HepG2 (cell line): ENCODE measurements around the gene HRH3.

ENCODE experiments used
- CBX1 ChIP-seq: IDR thresholded peaks from one replicate; pipeline ENCODE4 v1.6.1; 2016; ENCODE audit warnings: antibody characterized with exemption, low read depth
- CBX5 ChIP-seq: sonication (generic); formaldehyde crosslinking; IDR thresholded peaks from 2 replicates; pipeline ENCODE4 v1.4.0; 2020; ENCODE audit warnings: missing genetic modification reagents, borderline replicate concordance
- CTCF ChIP-seq: sonication (generic); formaldehyde crosslinking; IDR thresholded peaks from 2 replicates; pipeline ENCODE4 v1.5.0; 2020; ENCODE audit warnings: mild to moderate bottlenecking, missing genetic modification reagents, moderate library complexity
- EZH2 ChIP-seq: conservative IDR thresholded peaks from 2 replicates; pipeline ENCODE4 v1.6.1; 2012; ENCODE audit warnings: mild to moderate bottlenecking, low read depth, low read length, moderate library complexity
- HDAC1 ChIP-seq: sonication (generic); formaldehyde crosslinking; IDR thresholded peaks from 2 replicates; pipeline ENCODE4 v1.5.1; 2020; ENCODE audit warnings: mild to moderate bottlenecking, missing genetic modification reagents
- MXI1 ChIP-seq: IDR thresholded peaks from 3 replicates; pipeline ENCODE4 v1.6.1; 2012; ENCODE audit warnings: low read depth, low read length, inconsistent platforms, borderline replicate concordance
- POLR2A ChIP-seq, 2 experiments: IDR thresholded peaks; 2 replicates each; pipeline ENCODE4 v1.6.1; 2011; ENCODE audit warnings: low read depth in 2 of 2, low read length in 2 of 2, mild to moderate bottlenecking in 1 of 2, moderate library complexity in 1 of 2; ENCODE audit not compliant: insufficient read depth in 1 of 2
- SIN3A ChIP-seq: IDR thresholded peaks from 2 replicates; pipeline ENCODE4 v1.6.1; 2011; ENCODE audit warnings: low read depth, mild to moderate bottlenecking, control low read depth, low read length, borderline replicate concordance
- SIX4 ChIP-seq: sonication (generic); formaldehyde crosslinking; IDR thresholded peaks from 2 replicates; pipeline ENCODE4 v1.4.0; 2020; ENCODE audit warnings: missing genetic modification reagents
- SRSF4 ChIP-seq: fragments of 200-400 bp; formaldehyde crosslinking; IDR thresholded peaks from one replicate; pipeline ENCODE4 v1.6.1; 2018; ENCODE audit warnings: mild to moderate bottlenecking, low read depth, low read length, moderate library complexity; ENCODE audit not compliant: poor library complexity, severe bottlenecking
- SUZ12 ChIP-seq: fragments of 150-350 bp; IDR thresholded peaks from 2 replicates; pipeline ENCODE4 v1.6.1; 2014; ENCODE audit warnings: low read depth, low read length
- ZC3H13 ChIP-seq: sonication (generic); formaldehyde crosslinking; IDR thresholded peaks from 2 replicates; pipeline ENCODE4 v1.8.1; 2023; ENCODE audit warnings: mild to moderate bottlenecking, missing genetic modification reagents, moderate library complexity
- ZNF512 ChIP-seq: sonication (generic); formaldehyde crosslinking; IDR thresholded peaks from 2 replicates; pipeline ENCODE4 v1.4.0; 2020; ENCODE audit warnings: mild to moderate bottlenecking, missing genetic modification reagents
- ZNF839 ChIP-seq: sonication (generic); formaldehyde crosslinking; IDR thresholded peaks from 2 replicates; pipeline ENCODE4 v1.4.0; 2020; ENCODE audit warnings: missing genetic modification reagents, mild to moderate bottlenecking, borderline replicate concordance

GRCh38 chr20:62222972-62223371, 2.9 kb upstream of the HRH3 start:
- no peak for TF ChIP-seq ZC3H13 (CRISPR knock-in tag)
- TF ChIP-seq CBX1: no peak
- TF ChIP-seq CTCF (CRISPR knock-in tag): no peak
- no peak for TF ChIP-seq SRSF4
- no peak for TF ChIP-seq CBX5 (CRISPR knock-in tag)
- no peak for TF ChIP-seq SIN3A
- no peak for TF ChIP-seq SIX4 (CRISPR knock-in tag)
- no peak for TF ChIP-seq MXI1
- TF ChIP-seq HDAC1 (CRISPR knock-in tag): no peak
- no peak for TF ChIP-seq EZH2
- no peak for TF ChIP-seq POLR2A (IDR thresholded peaks at IDR 0.05; ENCODE audit: insufficient read depth in 1 of 2, low read depth in 2 of 2, low read length in 2 of 2)
- no peak for TF ChIP-seq ZNF839
- TF ChIP-seq SUZ12: no peak
- TF ChIP-seq ZNF512 (CRISPR knock-in tag): no peak
